ENCODE measurements around the gene IGFBP4. TPM values are rescaled to one million over a fixed set of nuclear protein-coding genes. Genes with fewer than 3 reads are reported as not detected.

IGFBP4 gene
- total and polyA plus RNA-seq, 2 of the 13 experiments (the other 11 are each of a cell fraction or from before 2014, with no cell fraction given) = 4.1 to 49.0 TPM

GRCh38 chr17:40450175-40450574 is 6.9 kb downstream of the IGFBP4 start (continued):
- TF ChIP-seq JUN (CRISPR knock-in tag; IDR thresholded peaks at IDR 0.05) (no peak), ZSCAN5A (CRISPR knock-in tag; IDR thresholded peaks at IDR 0.05; ENCODE audit: borderline replicate concordance) (no peak), FOXA1 (IDR thresholded peaks at IDR 0.05) (no peak), FOXA1 (CRISPR knock-in tag; IDR thresholded peaks at IDR 0.05) (peak; percentile 18; the same call in 1 of the 2 replicates), SNRNP70 (IDR thresholded peaks at IDR 0.05; ENCODE audit: low read depth, low read length) (no peak), BHLHE40 (IDR thresholded peaks at IDR 0.05; ENCODE audit: low read length) (no peak), HNRNPLL (IDR thresholded peaks at IDR 0.05; ENCODE audit: low read depth, low read length, poor library complexity, severe bottlenecking) (no peak), ATF1 (CRISPR knock-in tag; IDR thresholded peaks at IDR 0.05) (no peak), SOX6 (IDR thresholded peaks at IDR 0.05) (no peak), SOX6 (CRISPR knock-in tag; IDR thresholded peaks at IDR 0.05) (peak; percentile 43), GABPB1 (CRISPR knock-in tag; IDR thresholded peaks at IDR 0.05) (no peak), TGIF2 (CRISPR knock-in tag; IDR thresholded peaks at IDR 0.05) (no peak), NKX3-1 (CRISPR knock-in tag; IDR thresholded peaks at IDR 0.05) (no peak), ZHX1 (CRISPR knock-in tag; IDR thresholded peaks at IDR 0.05; ENCODE audit: low read depth) (no peak), MYNN (CRISPR knock-in tag; IDR thresholded peaks at IDR 0.05; ENCODE audit: low read depth) (no peak), ZNF224 (CRISPR knock-in tag; IDR thresholded peaks at IDR 0.05) (no peak), MIXL1 (CRISPR knock-in tag; IDR thresholded peaks at IDR 0.05) (0 out of 2 replicates have a peak, but pooled peaks have one; percentile 17), DZIP1 (CRISPR knock-in tag; IDR thresholded peaks at IDR 0.05) (no peak), TERF1 (CRISPR knock-in tag; IDR thresholded peaks at IDR 0.05) (no peak), ZC3H13 (CRISPR knock-in tag; IDR thresholded peaks at IDR 0.05) (no peak), KLF9 (CRISPR knock-in tag; IDR thresholded peaks at IDR 0.05; ENCODE audit: low read depth) (no peak), ZNF510 (CRISPR knock-in tag; IDR thresholded peaks at IDR 0.05; ENCODE audit: low read depth) (no peak), TFDP1 (CRISPR knock-in tag; IDR thresholded peaks at IDR 0.05; ENCODE audit: borderline replicate concordance) (no peak), ZBTB21 (CRISPR knock-in tag; IDR thresholded peaks at IDR 0.05) (no peak)

Data from HepG2 (cell line).